ENCODE measurements around the gene FASTKD3.
"Not testable (repeated sequence)": the region's sequence is repeated elsewhere in the genome, so short reads cannot be mapped to it uniquely, and the experiment has no call there.

Gene FASTKD3

GRCh38 chr5:7868773-7869473 is at the start of gene FASTKD3, which contains the start of gene MTRR:
Gene FASTKD3 (minus strand): TSS chr5:7869031. CDS start chr5:7868083, 948 bp downstream.
Gene MTRR (plus strand): TSS chr5:7869148. CDS start chr5:7870795, 1,647 bp downstream.
- peak; percentile 81 for DNase-seq (ENCODE audit: low read depth, low spot score)

GRCh38 chr5:7917130-7918123 is 48.6 kb upstream of the FASTKD3 start:
- DNase-seq (ENCODE audit: low read depth, low spot score) = no peak

- DNase-seq (ENCODE audit: low read depth, low spot score) = no peak
Observed at GRCh38 chr5:7916171-7916804, 47.5 kb upstream of the FASTKD3 start.

GRCh38 chr5:7911429-7911771 is 42.6 kb upstream of the FASTKD3 start:
- not testable (repeated sequence) for DNase-seq (ENCODE audit: low read depth, low spot score)

- DNase-seq (ENCODE audit: low read depth, low spot score) = no peak
Observed at GRCh38 chr5:7910738-7911428, 42.1 kb upstream of the FASTKD3 start.

GRCh38 chr5:7908317-7908716 is 39.5 kb upstream of the FASTKD3 start:
- DNase-seq (ENCODE audit: low read depth, low spot score) = no peak

- no peak for DNase-seq (ENCODE audit: low read depth, low spot score)
Observed at GRCh38 chr5:7907612-7908011, 38.8 kb upstream of the FASTKD3 start.

GRCh38 chr5:7904170-7904569 is 35.3 kb upstream of the FASTKD3 start:
- DNase-seq (ENCODE audit: low read depth, low spot score) = no peak

- DNase-seq (ENCODE audit: low read depth, low spot score) = no peak
Observed at GRCh38 chr5:7902666-7903625, 34.1 kb upstream of the FASTKD3 start.

- DNase-seq (ENCODE audit: low read depth, low spot score) = no peak
Observed at GRCh38 chr5:7902201-7902600, 33.4 kb upstream of the FASTKD3 start.

- no peak for DNase-seq (ENCODE audit: low read depth, low spot score)
Observed at GRCh38 chr5:7897014-7897600, 28.3 kb upstream of the FASTKD3 start.

GRCh38 chr5:7894860-7895259 is 26.0 kb upstream of the FASTKD3 start:
- DNase-seq (ENCODE audit: low read depth, low spot score) = no peak

- no peak for DNase-seq (ENCODE audit: low read depth, low spot score)
Observed at GRCh38 chr5:7894439-7894838, 25.6 kb upstream of the FASTKD3 start.

- no peak for DNase-seq (ENCODE audit: low read depth, low spot score)
Observed at GRCh38 chr5:7888901-7889300, 20.1 kb upstream of the FASTKD3 start.

- DNase-seq (ENCODE audit: low read depth, low spot score) = no peak
Observed at GRCh38 chr5:7886849-7887475, 18.1 kb upstream of the FASTKD3 start.

- no peak for DNase-seq (ENCODE audit: low read depth, low spot score)
Observed at GRCh38 chr5:7884491-7885267, 15.8 kb upstream of the FASTKD3 start.

- DNase-seq (ENCODE audit: low read depth, low spot score) = no peak
Observed at GRCh38 chr5:7882926-7883325, 14.1 kb upstream of the FASTKD3 start.

- DNase-seq (ENCODE audit: low read depth, low spot score) = no peak
Observed at GRCh38 chr5:7881816-7882215, 13.0 kb upstream of the FASTKD3 start.

GRCh38 chr5:7881091-7881490 is 12.3 kb upstream of the FASTKD3 start:
- DNase-seq (ENCODE audit: low read depth, low spot score) = no peak
